Parathyroid adenoma (tissue), 2 donors: Measurements from ENCODE around the gene OR12D1.

ENCODE experiments used
- H2AFZ ChIP-seq: fragments of 300-600 bp; sonication (generic); one replicate; pipeline ENCODE4 v1.7.0; 2017; ENCODE audit warnings: antibody characterized with exemption, mild to moderate bottlenecking
- H3K27ac ChIP-seq: fragments of 300-600 bp; sonication (generic); one replicate; pipeline ENCODE4 v1.7.0; 2017
- H3K27me3 ChIP-seq: fragments of 300-600 bp; sonication (generic); one replicate; pipeline ENCODE4 v1.7.0; 2017; ENCODE audit warnings: low read length; ENCODE audit not compliant: control insufficient read depth, insufficient read depth
- H3K36me3 ChIP-seq: fragments of 300-600 bp; sonication (generic); one replicate; pipeline ENCODE4 v1.7.0; 2017; ENCODE audit warnings: low read length; ENCODE audit not compliant: control insufficient read depth, insufficient read depth
- H3K4me1 ChIP-seq: fragments of 300-600 bp; sonication (generic); one replicate; pipeline ENCODE4 v1.7.0; 2017; ENCODE audit warnings: control low read depth
- H3K4me2 ChIP-seq: fragments of 300-600 bp; sonication (generic); one replicate; pipeline ENCODE4 v1.7.0; 2017; ENCODE audit warnings: low read length
- H3K4me3 ChIP-seq: fragments of 300-600 bp; sonication (generic); one replicate; pipeline ENCODE4 v1.7.0; 2017; ENCODE audit warnings: low read depth, low read length
- H3K79me2 ChIP-seq: fragments of 300-600 bp; sonication (generic); one replicate; pipeline ENCODE4 v1.7.0; 2017; ENCODE audit warnings: control low read depth
- H3K9ac ChIP-seq: fragments of 300-600 bp; sonication (generic); one replicate; pipeline ENCODE4 v1.7.0; 2017; ENCODE audit warnings: mild to moderate bottlenecking
- H3K9me3 ChIP-seq: fragments of 300-600 bp; sonication (generic); one replicate; pipeline ENCODE4 v1.7.0; 2017; ENCODE audit warnings: low read length; ENCODE audit not compliant: control insufficient read depth
- TF ChIP-seq, protein P1 (sequence below): fragments of 300-600 bp; sonication (generic); IDR thresholded peaks from one replicate; pipeline ENCODE4 v1.7.0; 2017; ENCODE audit warnings: antibody characterized with exemption, mild to moderate bottlenecking
- donor health status: primary hyperparathyroidism.

The OR12D1 gene

DNA sequence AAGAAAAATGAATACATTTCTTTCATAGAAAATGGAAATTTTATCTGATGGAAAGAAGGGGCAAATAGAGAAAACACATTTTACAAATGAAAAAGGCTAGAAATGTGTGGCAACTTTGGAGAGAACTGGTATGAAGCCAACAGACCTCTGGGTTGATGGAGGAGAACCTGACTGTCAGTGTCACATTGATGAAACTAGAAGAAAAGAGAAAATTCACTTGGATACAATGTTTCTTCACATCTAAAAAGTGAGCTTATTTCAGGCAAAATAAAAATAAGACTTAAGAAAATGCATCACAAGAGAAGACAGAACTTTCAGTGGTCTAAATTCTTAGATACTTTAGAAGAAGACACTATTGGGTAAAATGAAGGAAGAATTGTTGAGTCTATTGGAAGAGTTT is 19.4 kb upstream of the OR12D1 start, which contains the start of gene OR12D2:
Gene OR12D2, plus strand, starts transcription at position 301 of the 400 bp plus-strand sequence. CDS start 1,069 bp downstream, outside the sequence.
- H2AFZ ChIP-seq, result no peak within 1 kb of the TSS
- no peaks in the 10 kb centered on the region for H3K79me2 ChIP-seq
- TF ChIP-seq, protein P1, sequence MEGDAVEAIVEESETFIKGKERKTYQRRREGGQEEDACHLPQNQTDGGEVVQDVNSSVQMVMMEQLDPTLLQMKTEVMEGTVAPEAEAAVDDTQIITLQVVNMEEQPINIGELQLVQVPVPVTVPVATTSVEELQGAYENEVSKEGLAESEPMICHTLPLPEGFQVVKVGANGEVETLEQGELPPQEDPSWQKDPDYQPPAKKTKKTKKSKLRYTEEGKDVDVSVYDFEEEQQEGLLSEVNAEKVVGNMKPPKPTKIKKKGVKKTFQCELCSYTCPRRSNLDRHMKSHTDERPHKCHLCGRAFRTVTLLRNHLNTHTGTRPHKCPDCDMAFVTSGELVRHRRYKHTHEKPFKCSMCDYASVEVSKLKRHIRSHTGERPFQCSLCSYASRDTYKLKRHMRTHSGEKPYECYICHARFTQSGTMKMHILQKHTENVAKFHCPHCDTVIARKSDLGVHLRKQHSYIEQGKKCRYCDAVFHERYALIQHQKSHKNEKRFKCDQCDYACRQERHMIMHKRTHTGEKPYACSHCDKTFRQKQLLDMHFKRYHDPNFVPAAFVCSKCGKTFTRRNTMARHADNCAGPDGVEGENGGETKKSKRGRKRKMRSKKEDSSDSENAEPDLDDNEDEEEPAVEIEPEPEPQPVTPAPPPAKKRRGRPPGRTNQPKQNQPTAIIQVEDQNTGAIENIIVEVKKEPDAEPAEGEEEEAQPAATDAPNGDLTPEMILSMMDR, result no peak
- H3K9ac ChIP-seq, result no peak within 1 kb of the TSS
- H3K4me1 ChIP-seq, result no peaks in the 10 kb centered on the region
- no peaks in the 10 kb centered on the region for H3K27me3 ChIP-seq
- H3K36me3 ChIP-seq, result no peaks in the 10 kb centered on the region
- H3K4me3 ChIP-seq, result no peak within 1 kb of the TSS
- no peaks in the 10 kb centered on the region for H3K9me3 ChIP-seq
- no peak within 1 kb of the TSS for H3K4me2 ChIP-seq
- no peak within 1 kb of the TSS for H3K27ac ChIP-seq

DNA sequence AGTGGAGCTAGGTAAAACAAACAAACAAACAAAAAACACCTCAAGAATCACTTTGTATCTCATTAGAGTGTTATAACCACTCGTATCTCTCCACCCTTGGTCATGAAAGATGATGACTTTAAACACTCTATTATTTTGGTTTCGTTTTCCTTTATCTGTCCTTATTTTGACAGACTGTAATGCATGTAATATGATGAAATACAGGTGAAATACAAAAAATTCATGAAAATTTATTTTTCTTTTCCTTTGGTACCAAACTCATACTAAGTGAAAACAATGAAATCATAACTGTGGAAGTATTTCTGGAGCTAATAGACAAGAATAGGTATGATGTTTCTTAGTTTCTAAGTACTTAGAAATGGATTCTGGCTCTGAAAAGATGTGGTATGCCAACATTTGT is 15.2 kb upstream of the OR12D1 start:
- no peaks in the 10 kb centered on the region for H3K27me3 ChIP-seq
- H3K79me2 ChIP-seq, result no peaks in the 10 kb centered on the region
- H3K4me2 ChIP-seq, result no peak overlapping the region
- no peaks in the 10 kb centered on the region for H3K4me1 ChIP-seq
- TF ChIP-seq, protein P1, result no peak
- H3K27ac ChIP-seq, result no peak overlapping the region
- no peak overlapping the region for H3K4me3 ChIP-seq
- H3K9me3 ChIP-seq, result no peaks in the 10 kb centered on the region
- H2AFZ ChIP-seq, result no peak overlapping the region
- H3K36me3 ChIP-seq, result no peaks in the 10 kb centered on the region
- H3K9ac ChIP-seq, result no peak overlapping the region

DNA sequence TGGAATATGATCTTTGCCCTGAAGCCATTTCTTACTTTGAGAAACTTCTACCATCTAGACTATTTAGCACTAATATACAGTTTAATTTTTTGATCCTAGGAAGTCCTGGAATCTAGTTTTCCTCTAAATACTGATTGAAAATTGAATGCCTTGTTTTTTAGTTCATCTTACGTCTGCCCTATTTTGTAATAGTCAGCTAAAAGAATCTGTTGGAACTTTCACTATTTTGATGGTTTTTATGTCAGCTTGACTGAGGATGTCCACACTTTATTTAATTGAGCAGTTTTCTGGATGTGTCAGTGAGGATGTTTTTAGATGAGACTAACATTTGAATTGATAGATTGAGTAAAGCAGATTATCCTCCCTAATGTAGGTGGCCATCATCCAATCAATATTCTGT is 10.9 kb upstream of the OR12D1 start:
- H3K4me2 ChIP-seq, result no peak overlapping the region
- no peak overlapping the region for H3K9ac ChIP-seq
- H3K79me2 ChIP-seq, result no peaks in the 10 kb centered on the region
- no peak overlapping the region for H2AFZ ChIP-seq
- H3K4me3 ChIP-seq, result no peak overlapping the region
- TF ChIP-seq, protein P1, result no peak
- H3K9me3 ChIP-seq, result no peaks in the 10 kb centered on the region
- H3K27me3 ChIP-seq, result no peaks in the 10 kb centered on the region
- no peaks in the 10 kb centered on the region for H3K4me1 ChIP-seq
- no peak overlapping the region for H3K27ac ChIP-seq
- no peaks in the 10 kb centered on the region for H3K36me3 ChIP-seq

DNA sequence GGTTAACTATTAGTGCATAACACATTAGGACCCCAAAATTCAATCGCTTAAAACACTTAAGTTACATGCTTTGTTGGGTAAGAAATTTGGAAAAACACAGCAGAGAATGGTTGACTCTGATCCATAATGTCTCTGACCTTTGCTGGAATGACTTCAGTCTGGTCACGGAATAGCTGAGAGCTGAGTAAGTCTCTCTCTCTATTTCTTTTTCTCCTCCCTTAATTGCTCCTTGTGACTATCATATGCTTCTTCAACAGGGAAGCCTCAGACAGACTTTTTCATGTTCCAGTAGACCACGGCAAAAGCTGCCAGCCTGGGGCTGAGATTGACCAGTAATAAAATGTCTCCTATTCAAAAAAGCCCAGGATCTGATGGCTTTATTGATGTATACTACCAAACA is 4.8 kb downstream of the OR12D1 start:
- H3K79me2 ChIP-seq, result no peaks in the 10 kb centered on the region
- no peaks in the 10 kb centered on the region for H3K36me3 ChIP-seq
- no peak overlapping the region for H2AFZ ChIP-seq
- no peak overlapping the region for H3K4me3 ChIP-seq
- H3K27ac ChIP-seq, result no peak overlapping the region
- H3K9me3 ChIP-seq, result no peaks in the 10 kb centered on the region
- no peaks in the 10 kb centered on the region for H3K4me1 ChIP-seq
- H3K4me2 ChIP-seq, result no peak overlapping the region
- TF ChIP-seq, protein P1, result no peak
- H3K9ac ChIP-seq, result no peak overlapping the region
- no peaks in the 10 kb centered on the region for H3K27me3 ChIP-seq

DNA sequence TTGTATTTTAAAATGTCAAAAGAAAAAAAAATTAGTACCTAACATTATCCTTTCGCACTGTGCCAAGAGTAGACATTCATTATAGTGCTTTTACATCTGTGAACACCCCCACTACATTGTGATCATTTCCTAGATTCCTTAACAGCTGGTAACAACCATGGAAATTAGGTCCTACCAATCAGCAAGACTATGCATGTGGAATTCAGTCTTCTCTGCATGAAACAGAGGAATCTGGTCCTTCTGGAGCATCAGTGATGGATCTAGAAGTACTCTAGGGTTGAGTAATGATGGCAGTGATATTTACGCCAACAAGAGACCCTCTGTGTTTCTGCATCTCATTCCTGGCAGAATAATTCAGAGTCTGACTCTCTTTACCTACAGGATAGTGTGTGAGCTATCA is 9.4 kb downstream of the OR12D1 start:
- Histone ChIP-seq H3K4me3 (no peak overlapping the region), H3K27me3 (no peaks in the 10 kb centered on the region), H3K9ac (no peak overlapping the region), H2AFZ (no peak overlapping the region), H3K9me3 (no peaks in the 10 kb centered on the region), H3K36me3 (no peaks in the 10 kb centered on the region), H3K4me2 (no peak overlapping the region), H3K79me2 (no peaks in the 10 kb centered on the region), H3K4me1 (no peaks in the 10 kb centered on the region), H3K27ac (no peak overlapping the region)
- TF ChIP-seq, protein P1, result no peak
